ENCODE measurements around the gene SPARCL1.
"Not testable (repeated sequence)": the region's sequence is repeated elsewhere in the genome, so short reads cannot be mapped to it uniquely, and the experiment has no call there.

Gene SPARCL1

GRCh38 chr4:87483247-87483646, 45.9 kb downstream of the SPARCL1 start:
- H3K18ac ChIP-seq (ENCODE audit: low read length); H3K14ac ChIP-seq (ENCODE audit: low read length); H2BK120ac ChIP-seq (ENCODE audit: insufficient read depth, low read length, poor library complexity); H3K79me2 ChIP-seq (ENCODE audit: control insufficient read depth, insufficient read depth, low read length, poor library complexity); H2BK12ac ChIP-seq (ENCODE audit: low read length); H3K36me3 ChIP-seq (ENCODE audit: control insufficient read depth in 1 of 2, insufficient read depth in 2 of 2, low read length in 2 of 2); H3K27ac ChIP-seq (ENCODE audit: low read depth, low read length); H2AK5ac ChIP-seq (ENCODE audit: low read length); DNase-seq; H3K79me1 ChIP-seq (ENCODE audit: low read length); H3K23ac ChIP-seq (ENCODE audit: low read length); H3K9me3 ChIP-seq (ENCODE audit: insufficient read depth, low read depth, low read length); H4K91ac ChIP-seq (ENCODE audit: low read depth, low read length); H3K9ac ChIP-seq (ENCODE audit: low read length); H2BK5ac ChIP-seq (ENCODE audit: low read depth, low read length, poor library complexity); H4K12ac ChIP-seq (ENCODE audit: low read depth, low read length); H3K4me1 ChIP-seq (ENCODE audit: control insufficient read depth in 1 of 2, insufficient read depth in 2 of 2, low read length in 2 of 2); H3K4ac ChIP-seq (ENCODE audit: low read depth, low read length); H3K4me3 ChIP-seq (ENCODE audit: low read depth, low read length); H3K4me2 ChIP-seq (ENCODE audit: low read length); H4K8ac ChIP-seq (ENCODE audit: low read depth, low read length); H2AFZ ChIP-seq (ENCODE audit: insufficient read depth, low read length, poor library complexity); H3K27me3 ChIP-seq (ENCODE audit: insufficient read depth, low read length): not testable (repeated sequence)

- H3K14ac ChIP-seq (ENCODE audit: low read length) = no peak overlapping the region
- H2AFZ ChIP-seq (ENCODE audit: insufficient read depth, low read length, poor library complexity) = no peak overlapping the region
- no peak overlapping the region for H3K18ac ChIP-seq (ENCODE audit: low read length)
- H2AK5ac ChIP-seq (ENCODE audit: low read length) = no peak overlapping the region
- H3K4me3 ChIP-seq (ENCODE audit: low read depth, low read length) = no peak overlapping the region
- H3K4ac ChIP-seq (ENCODE audit: low read depth, low read length) = no peak overlapping the region
- H2BK5ac ChIP-seq (ENCODE audit: low read depth, low read length, poor library complexity) = no peak overlapping the region
- H3K4me2 ChIP-seq (ENCODE audit: low read length) = no peak overlapping the region
- DNase-seq = no peak
- H2BK120ac ChIP-seq (ENCODE audit: insufficient read depth, low read length, poor library complexity) = no peak overlapping the region
- no peaks in the 10 kb centered on the region for H3K79me2 ChIP-seq (ENCODE audit: control insufficient read depth, insufficient read depth, low read length, poor library complexity)
- peaks cover 0 to 2% of the 10 kb centered on the region in 2 experiments for H3K36me3 ChIP-seq (ENCODE audit: control insufficient read depth in 1 of 2, insufficient read depth in 2 of 2, low read length in 2 of 2)
- H3K23ac ChIP-seq (ENCODE audit: low read length) = no peak overlapping the region
- no peaks in the 10 kb centered on the region for H3K9me3 ChIP-seq (ENCODE audit: insufficient read depth, low read depth, low read length)
- no peak overlapping the region for H3K27ac ChIP-seq (ENCODE audit: low read depth, low read length)
- no peak overlapping the region for H4K8ac ChIP-seq (ENCODE audit: low read depth, low read length)
- H2BK12ac ChIP-seq (ENCODE audit: low read length) = no peak overlapping the region
- no peak overlapping the region for H4K12ac ChIP-seq (ENCODE audit: low read depth, low read length)
- H3K9ac ChIP-seq (ENCODE audit: low read length) = no peak overlapping the region
- H3K27me3 ChIP-seq (ENCODE audit: insufficient read depth, low read length) = no peaks in the 10 kb centered on the region
- H4K91ac ChIP-seq (ENCODE audit: low read depth, low read length) = no peak overlapping the region
- H3K4me1 ChIP-seq (ENCODE audit: control insufficient read depth in 1 of 2, insufficient read depth in 2 of 2, low read length in 2 of 2) = no peaks in the 10 kb centered on the region
- no peaks in the 10 kb centered on the region for H3K79me1 ChIP-seq (ENCODE audit: low read length)
Observed at GRCh38 chr4:87481377-87481776, 47.8 kb downstream of the SPARCL1 start.

GRCh38 chr4:87478732-87479250, 50.4 kb downstream of the SPARCL1 start:
- H3K27ac ChIP-seq (ENCODE audit: low read depth, low read length) = no peak overlapping the region
- H3K23ac ChIP-seq (ENCODE audit: low read length) = no peak overlapping the region
- H3K4me3 ChIP-seq (ENCODE audit: low read depth, low read length) = no peak overlapping the region
- no peaks in the 10 kb centered on the region for H3K79me2 ChIP-seq (ENCODE audit: control insufficient read depth, insufficient read depth, low read length, poor library complexity)
- no peak overlapping the region for H3K4ac ChIP-seq (ENCODE audit: low read depth, low read length)
- no peak overlapping the region for H4K8ac ChIP-seq (ENCODE audit: low read depth, low read length)
- H3K4me2 ChIP-seq (ENCODE audit: low read length) = no peak overlapping the region
- H4K91ac ChIP-seq (ENCODE audit: low read depth, low read length) = no peak overlapping the region
- H3K79me1 ChIP-seq (ENCODE audit: low read length) = no peaks in the 10 kb centered on the region
- no peak overlapping the region for H2BK120ac ChIP-seq (ENCODE audit: insufficient read depth, low read length, poor library complexity)
- no peak overlapping the region for H2AK5ac ChIP-seq (ENCODE audit: low read length)
- no peaks in the 10 kb centered on the region for H3K9me3 ChIP-seq (ENCODE audit: insufficient read depth, low read depth, low read length)
- no peak overlapping the region for H2BK5ac ChIP-seq (ENCODE audit: low read depth, low read length, poor library complexity)
- H3K27me3 ChIP-seq (ENCODE audit: insufficient read depth, low read length) = no peaks in the 10 kb centered on the region
- no CpG with 5 or more reads among the region's 1 CpG for WGBS (ENCODE audit: extremely low coverage, insufficient coverage, insufficient read length)
- H2AFZ ChIP-seq (ENCODE audit: insufficient read depth, low read length, poor library complexity) = no peak overlapping the region
- no peak overlapping the region for H3K14ac ChIP-seq (ENCODE audit: low read length)
- H3K36me3 ChIP-seq (ENCODE audit: control insufficient read depth in 1 of 2, insufficient read depth in 2 of 2, low read length in 2 of 2) = peaks cover 0 to 2% of the 10 kb centered on the region in 2 experiments
- H2BK12ac ChIP-seq (ENCODE audit: low read length) = no peak overlapping the region
- no peak for DNase-seq
- no peak overlapping the region for H3K9ac ChIP-seq (ENCODE audit: low read length)
- H4K12ac ChIP-seq (ENCODE audit: low read depth, low read length) = no peak overlapping the region
- no peak overlapping the region for H3K18ac ChIP-seq (ENCODE audit: low read length)
- H3K4me1 ChIP-seq (ENCODE audit: control insufficient read depth in 1 of 2, insufficient read depth in 2 of 2, low read length in 2 of 2) = no peaks in the 10 kb centered on the region

- Histone ChIP-seq H3K27ac (ENCODE audit: low read depth, low read length) (no peak overlapping the region), H3K79me1 (ENCODE audit: low read length) (no peaks in the 10 kb centered on the region), H3K23ac (ENCODE audit: low read length) (no peak overlapping the region), H3K9me3 (ENCODE audit: insufficient read depth, low read depth, low read length) (no peaks in the 10 kb centered on the region), H2BK120ac (ENCODE audit: insufficient read depth, low read length, poor library complexity) (no peak overlapping the region), H3K14ac (ENCODE audit: low read length) (no peak overlapping the region), H3K4ac (ENCODE audit: low read depth, low read length) (no peak overlapping the region), H3K9ac (ENCODE audit: low read length) (no peak overlapping the region), H2BK12ac (ENCODE audit: low read length) (no peak overlapping the region), H4K91ac (ENCODE audit: low read depth, low read length) (no peak overlapping the region), H4K12ac (ENCODE audit: low read depth, low read length) (no peak overlapping the region), H3K4me1 (ENCODE audit: control insufficient read depth in 1 of 2, insufficient read depth in 2 of 2, low read length in 2 of 2) (no peaks in the 10 kb centered on the region), H3K79me2 (ENCODE audit: control insufficient read depth, insufficient read depth, low read length, poor library complexity) (no peaks in the 10 kb centered on the region), H4K8ac (ENCODE audit: low read depth, low read length) (no peak overlapping the region), H2BK5ac (ENCODE audit: low read depth, low read length, poor library complexity) (no peak overlapping the region), H3K18ac (ENCODE audit: low read length) (no peak overlapping the region), H3K36me3 (ENCODE audit: control insufficient read depth in 1 of 2, insufficient read depth in 2 of 2, low read length in 2 of 2) (peaks cover 0 to 2% of the 10 kb centered on the region in 2 experiments), H2AFZ (ENCODE audit: insufficient read depth, low read length, poor library complexity) (no peak overlapping the region), H3K27me3 (ENCODE audit: insufficient read depth, low read length) (no peaks in the 10 kb centered on the region), H3K4me2 (ENCODE audit: low read length) (no peak overlapping the region), H3K4me3 (ENCODE audit: low read depth, low read length) (no peak overlapping the region), H2AK5ac (ENCODE audit: low read length) (no peak overlapping the region)
- WGBS (ENCODE audit: extremely low coverage, insufficient coverage, insufficient read length) = no CpG with 5 or more reads among the region's 3 CpGs
- DNase-seq = no peak
Observed at GRCh38 chr4:87476934-87477333, 52.2 kb downstream of the SPARCL1 start.

Data from trophoblast cell (in vitro differentiated cells and primary cell).